Gastrocnemius medialis (tissue), 4 donors: Measurements from ENCODE around the gene TPRG1.

ENCODE experiments used
- POLR2A ChIP-seq, 2 donors: fragments of 450-650 bp; IDR thresholded peaks; one replicate each; pipeline ENCODE4 v1.6.1; 2017; ENCODE audit warnings: antibody characterized with exemption in 2 of 2, mild to moderate bottlenecking in 2 of 2, moderate library complexity in 2 of 2
- TF ChIP-seq, protein P1 (sequence below), 5 experiments: fragments of 450-650 bp in 3 of 5; fragments of 200-600 bp in 2 of 5; sonication (generic) in 2 of 5; IDR thresholded peaks in 4 of 5; conservative IDR thresholded peaks in 1 of 5; 1 replicate in 4 of 5; 2 replicates in 1 of 5; pipeline ENCODE4 v1.5.1; 2016 to 2019; ENCODE audit warnings: antibody characterized with exemption in 5 of 5, mild to moderate bottlenecking in 3 of 5, moderate library complexity in 3 of 5

DNA sequence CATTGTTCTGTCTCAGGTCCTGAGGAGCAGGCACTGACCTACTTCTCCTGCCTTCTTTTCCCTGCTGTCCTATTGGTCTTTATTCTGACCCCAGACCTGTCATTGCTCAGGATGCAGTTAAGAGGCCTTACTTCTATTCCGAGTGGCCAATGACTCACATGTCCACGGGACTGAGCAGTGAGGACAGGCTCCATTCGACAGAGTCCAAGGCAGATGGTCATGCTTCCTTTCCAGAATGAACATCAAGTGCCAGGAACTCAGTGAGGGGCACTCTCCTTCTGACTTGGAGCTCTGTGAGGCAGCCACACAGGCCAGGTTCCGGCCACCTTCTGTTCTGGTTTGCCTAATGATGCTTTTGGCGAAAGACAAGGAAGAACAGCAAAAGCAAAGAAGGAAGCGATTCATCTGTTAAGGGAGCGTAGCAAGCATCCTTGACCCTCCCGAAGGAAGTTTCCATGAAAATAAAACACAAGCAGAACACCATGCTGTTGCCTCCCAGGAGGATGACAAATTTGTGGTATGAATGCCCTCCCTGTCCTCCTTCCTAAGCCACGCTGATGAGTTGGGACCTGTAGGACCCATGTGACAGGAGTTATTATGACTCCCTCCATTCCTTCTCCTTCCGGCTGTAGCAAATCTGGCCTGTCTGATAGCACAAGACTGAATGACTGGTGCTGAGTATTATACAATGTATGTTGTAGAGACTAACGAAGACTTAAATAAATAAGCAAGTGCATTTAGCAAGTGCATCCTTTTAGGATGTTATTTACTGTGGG lies 14.4 kb upstream of the TPRG1 start:
- TF ChIP-seq, protein P1, sequence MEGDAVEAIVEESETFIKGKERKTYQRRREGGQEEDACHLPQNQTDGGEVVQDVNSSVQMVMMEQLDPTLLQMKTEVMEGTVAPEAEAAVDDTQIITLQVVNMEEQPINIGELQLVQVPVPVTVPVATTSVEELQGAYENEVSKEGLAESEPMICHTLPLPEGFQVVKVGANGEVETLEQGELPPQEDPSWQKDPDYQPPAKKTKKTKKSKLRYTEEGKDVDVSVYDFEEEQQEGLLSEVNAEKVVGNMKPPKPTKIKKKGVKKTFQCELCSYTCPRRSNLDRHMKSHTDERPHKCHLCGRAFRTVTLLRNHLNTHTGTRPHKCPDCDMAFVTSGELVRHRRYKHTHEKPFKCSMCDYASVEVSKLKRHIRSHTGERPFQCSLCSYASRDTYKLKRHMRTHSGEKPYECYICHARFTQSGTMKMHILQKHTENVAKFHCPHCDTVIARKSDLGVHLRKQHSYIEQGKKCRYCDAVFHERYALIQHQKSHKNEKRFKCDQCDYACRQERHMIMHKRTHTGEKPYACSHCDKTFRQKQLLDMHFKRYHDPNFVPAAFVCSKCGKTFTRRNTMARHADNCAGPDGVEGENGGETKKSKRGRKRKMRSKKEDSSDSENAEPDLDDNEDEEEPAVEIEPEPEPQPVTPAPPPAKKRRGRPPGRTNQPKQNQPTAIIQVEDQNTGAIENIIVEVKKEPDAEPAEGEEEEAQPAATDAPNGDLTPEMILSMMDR (IDR thresholded peaks at IDR 0.05 in 4 of 5, conservative IDR thresholded peaks at IDR 0.05 in 1 of 5): no peak
- TF ChIP-seq POLR2A (IDR thresholded peaks at IDR 0.05): no peak
